ENCODE data around the gene NLGN4X.

DNA sequence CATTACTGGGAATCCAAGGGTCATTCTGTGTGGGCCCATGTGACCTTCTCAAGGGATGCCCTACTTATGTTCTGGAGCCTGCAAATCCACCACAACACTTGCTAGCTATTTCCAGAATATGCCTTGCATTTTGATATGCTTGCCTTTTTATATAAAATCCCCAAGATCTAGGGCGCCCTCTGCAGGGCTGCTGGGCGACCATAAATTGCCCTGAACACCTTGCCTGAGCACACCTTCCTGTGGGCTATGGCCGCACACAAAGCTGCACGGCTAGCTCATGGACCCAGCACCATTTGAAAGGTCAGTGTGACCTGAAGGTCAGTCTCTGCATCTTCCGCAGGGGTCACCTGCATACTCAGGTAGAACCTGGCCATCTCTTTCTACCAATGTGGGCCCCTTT, 311.7 kb downstream of the NLGN4X start:
- TF ChIP-seq, protein P1, sequence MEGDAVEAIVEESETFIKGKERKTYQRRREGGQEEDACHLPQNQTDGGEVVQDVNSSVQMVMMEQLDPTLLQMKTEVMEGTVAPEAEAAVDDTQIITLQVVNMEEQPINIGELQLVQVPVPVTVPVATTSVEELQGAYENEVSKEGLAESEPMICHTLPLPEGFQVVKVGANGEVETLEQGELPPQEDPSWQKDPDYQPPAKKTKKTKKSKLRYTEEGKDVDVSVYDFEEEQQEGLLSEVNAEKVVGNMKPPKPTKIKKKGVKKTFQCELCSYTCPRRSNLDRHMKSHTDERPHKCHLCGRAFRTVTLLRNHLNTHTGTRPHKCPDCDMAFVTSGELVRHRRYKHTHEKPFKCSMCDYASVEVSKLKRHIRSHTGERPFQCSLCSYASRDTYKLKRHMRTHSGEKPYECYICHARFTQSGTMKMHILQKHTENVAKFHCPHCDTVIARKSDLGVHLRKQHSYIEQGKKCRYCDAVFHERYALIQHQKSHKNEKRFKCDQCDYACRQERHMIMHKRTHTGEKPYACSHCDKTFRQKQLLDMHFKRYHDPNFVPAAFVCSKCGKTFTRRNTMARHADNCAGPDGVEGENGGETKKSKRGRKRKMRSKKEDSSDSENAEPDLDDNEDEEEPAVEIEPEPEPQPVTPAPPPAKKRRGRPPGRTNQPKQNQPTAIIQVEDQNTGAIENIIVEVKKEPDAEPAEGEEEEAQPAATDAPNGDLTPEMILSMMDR (IDR thresholded peaks at IDR 0.05): no peak
- no peak for TF ChIP-seq POLR2A (IDR thresholded peaks at IDR 0.05)
